GM12878 (cell line): Measurements from ENCODE around the gene TH. TPM values are rescaled to one million over a fixed set of nuclear protein-coding genes. Genes with fewer than 3 reads are reported as not detected.

ENCODE experiments used
- ATAC-seq: fragments of 200-7000 bp; cut with Tn5 transposase; 3 replicates; pipeline ENCODE4 v1.9.1; 2020; ENCODE audit warnings: mild to moderate bottlenecking, moderate library complexity
- BruUV-seq: library from RNA; stranded (reverse); fragments of 400-500 nt; replicated peaks from 2 replicates; lab custom pipeline; 2021; lab: Mats Ljungman, UMichigan
- CTCF ChIA-PET: fragments of 300-600 bp; sonication (Branson Sonifier 250); formaldehyde crosslinking; extraction: SDS; loops from one replicate; lab custom pipeline; 2021; ENCODE audit warnings: inconsistent platforms; lab: Yijun Ruan, JAX
- POLR2A ChIA-PET: fragments of 350-600 bp; formaldehyde crosslinking; extraction: SDS; loops from one replicate; lab custom pipeline; 2021; ENCODE audit warnings: inconsistent platforms; lab: Charles Lee
- RAD21 ChIA-PET: fragments of 300-600 bp; sonication (Branson Sonifier 250); formaldehyde crosslinking; loops from one replicate; lab custom pipeline; 2023; ENCODE audit warnings: antibody characterized with exemption; ENCODE audit not compliant: unreplicated experiment; lab: Charles Lee
- SMC1A ChIA-PET: fragments of 300-600 bp; sonication (Branson Sonifier 250); formaldehyde crosslinking; loops from one replicate; lab custom pipeline; 2023; ENCODE audit not compliant: unreplicated experiment, uncharacterized antibody; lab: Charles Lee
- DNase-seq: peaks from one replicate; pipeline ENCODE4 v3.0.0-alpha.2; 2011; ENCODE audit warnings: low read depth, low spot score
- FAIRE-seq: peaks from 3 replicates; lab custom pipeline; 2011; peaks lifted over from hg19 to GRCh38; lab: Jason Lieb, UNC
- H2AFZ ChIP-seq: 2 replicates; pipeline ENCODE4 v1.6.0; 2011; ENCODE audit warnings: low read depth, low read length, control low read depth; ENCODE audit not compliant: control insufficient read depth
- H3K27ac ChIP-seq: 2 replicates; pipeline ENCODE4 v1.5.1; 2011; ENCODE audit warnings: control low read depth; ENCODE audit not compliant: control insufficient read depth, insufficient read depth
- H3K27me3 ChIP-seq, 2 experiments: replicated peaks in 1 of 2; 2 replicates each; pipeline versions ENCODE4 v1.6.0 to v1.6.1; 2011; ENCODE audit warnings: low read length in 1 of 2; ENCODE audit not compliant: control insufficient read depth in 2 of 2, insufficient read depth in 2 of 2
- H3K36me3 ChIP-seq, 2 experiments: 2 replicates each; pipeline ENCODE4 v1.5.1; 2011; ENCODE audit warnings: low read length in 1 of 2; ENCODE audit not compliant: control insufficient read depth in 2 of 2, insufficient read depth in 2 of 2
- H3K4me1 ChIP-seq: 2 replicates; pipeline ENCODE4 v1.6.1; 2011; ENCODE audit warnings: mild to moderate bottlenecking, low read length, moderate library complexity, mixed read lengths; ENCODE audit not compliant: control insufficient read depth, insufficient read depth
- H3K4me2 ChIP-seq: 2 replicates; pipeline ENCODE4 v1.6.0; 2011; ENCODE audit warnings: control low read depth; ENCODE audit not compliant: control insufficient read depth, insufficient read depth
- H3K4me3 ChIP-seq: fragments of 200-600 bp; sonication (generic); 2 replicates; pipeline ENCODE4 v1.5.1; 2016
- H3K79me2 ChIP-seq: 2 replicates; pipeline ENCODE4 v1.6.0; 2011; ENCODE audit warnings: low read length; ENCODE audit not compliant: control insufficient read depth, insufficient read depth
- H3K9ac ChIP-seq: 2 replicates; pipeline ENCODE4 v1.8.0; 2011; ENCODE audit warnings: low read length, control low read depth, mixed read lengths; ENCODE audit not compliant: control insufficient read depth, insufficient read depth
- H3K9me3 ChIP-seq: replicated peaks from 3 replicates; pipeline ENCODE4 v1.5.1; 2011; ENCODE audit warnings: mild to moderate bottlenecking, low read length; ENCODE audit not compliant: control insufficient read depth, insufficient read depth
- H4K20me1 ChIP-seq: 2 replicates; pipeline ENCODE4 v1.6.0; 2011; ENCODE audit not compliant: control insufficient read depth, insufficient read depth
- BCL11A ChIP-seq: IDR thresholded peaks from 2 replicates; pipeline ENCODE4 v1.6.1; 2011; ENCODE audit warnings: low read depth, low read length
- CBX3 ChIP-seq: fragments of 200-600 bp; sonication (generic); IDR thresholded peaks from 2 replicates; pipeline ENCODE4 v1.6.1; 2016; ENCODE audit warnings: low read depth, borderline replicate concordance
- E2F4 ChIP-seq: IDR thresholded peaks from 2 replicates; pipeline ENCODE4 v1.6.1; 2012; ENCODE audit warnings: low read depth, low read length, improper control_type of control experiment
- EP300 ChIP-seq, 2 experiments: fragments of 150-350 bp in 1 of 2; IDR thresholded peaks; 2 replicates each; pipeline ENCODE4 v1.6.1; 2011 to 2012; ENCODE audit warnings: low read depth in 2 of 2, low read length in 2 of 2, borderline replicate concordance in 1 of 2, improper control_type of control experiment in 1 of 2, inconsistent platforms in 1 of 2; ENCODE audit not compliant: control insufficient read depth in 1 of 2
- HDAC2 ChIP-seq: fragments of 200-600 bp; sonication (generic); IDR thresholded peaks from 2 replicates; pipeline ENCODE4 v1.6.1; 2017
- HDAC6 ChIP-seq: fragments of 200-600 bp; sonication (generic); IDR thresholded peaks from one replicate; pipeline ENCODE4 v1.8.0; 2017; ENCODE audit warnings: antibody characterized with exemption; ENCODE audit not compliant: unreplicated experiment
- MXI1 ChIP-seq: fragments of 150-350 bp; IDR thresholded peaks from 2 replicates; pipeline ENCODE4 v1.6.1; 2011; ENCODE audit warnings: low read depth, mild to moderate bottlenecking, inconsistent platforms, low read length, improper control_type of control experiment
- RB1 ChIP-seq: fragments of 450-650 bp; formaldehyde crosslinking; IDR thresholded peaks from 2 replicates; pipeline ENCODE4 v1.6.1; 2017; ENCODE audit warnings: mild to moderate bottlenecking, borderline replicate concordance
- RBBP5 ChIP-seq: fragments of 200-600 bp; sonication (generic); conservative IDR thresholded peaks from 2 replicates; pipeline ENCODE4 v1.6.1; 2016
- SPI1 ChIP-seq: IDR thresholded peaks from 2 replicates; pipeline ENCODE4 v1.6.1; 2011; ENCODE audit warnings: low read depth, mild to moderate bottlenecking, low read length, moderate library complexity, borderline replicate concordance; ENCODE audit not compliant: insufficient read depth
- ZBTB4 ChIP-seq: fragments of 450-650 bp; formaldehyde crosslinking; IDR thresholded peaks from 2 replicates; pipeline ENCODE4 v1.4.0; 2022; ENCODE audit warnings: mild to moderate bottlenecking, moderate library complexity
- ZNF384 ChIP-seq: IDR thresholded peaks from 2 replicates; pipeline ENCODE4 v1.6.1; 2012; ENCODE audit warnings: low read depth, mild to moderate bottlenecking, low read length, improper control_type of control experiment, borderline replicate concordance
- ZNF592 ChIP-seq: fragments of 450-650 bp; IDR thresholded peaks from 2 replicates; pipeline ENCODE4 v1.6.1; 2017; ENCODE audit warnings: mild to moderate bottlenecking, moderate library complexity
- WGBS: methylation state at CpG from one replicate; pipeline ENCODE4 v1.1.6; 2016; ENCODE audit warnings: low lambda C conversion rate; ENCODE audit not compliant: insufficient replicate concordance, insufficient coverage; ENCODE audit errors: missing lambda C conversion rate; 5-methylcytosine and 5-hydroxymethylcytosine counted together
- in situ Hi-C: fragments of 300-500 bp; cut with MboI; formaldehyde crosslinking; loops from 9 replicates; pipeline ENCODE4 v1.14.3; 2018; ENCODE audit warnings: mixed read lengths
- intact Hi-C: fragments of 100-400 bp; cut with micrococcal nuclease; formaldehyde crosslinking; loops from one replicate; pipeline ENCODE4 v1.14.2; 2022; ENCODE audit not compliant: unreplicated experiment
- polyA plus RNA-seq, 11 experiments: library from polyadenylated mRNA; depleted of rRNA in 4 of 11; unstranded in 6 of 11; stranded (reverse) in 5 of 11; fragments of >200 nt; fragmentation: Nextera tagmentation in 4 of 11; fragmentation: Illumina TruSeq in 1 of 11; extraction: Ambion mirVana in 4 of 11; extraction: Trizol in 1 of 11; gene quantifications; 1 replicate in 1 of 11; 2 replicates in 10 of 11; pipeline versions ENCODE4 v1.2.1 to v1.2.3, GENCODE V29; 2011 to 2016; ENCODE audit warnings: inconsistent platforms in 2 of 11, missing spikeins in 2 of 11, low read depth in 1 of 11
- total RNA-seq, 4 experiments: library from RNA; depleted of rRNA in 3 of 4; stranded (reverse); fragments of >200 nt in 3 of 4; fragmentation: Illumina TruSeq in 1 of 4; extraction: Trizol in 1 of 4; gene quantifications; 2 replicates each; pipeline versions ENCODE4 v1.2.1 to v1.2.3, GENCODE V29; 2013 to 2021
- TF ChIP-seq, protein P1 (sequence below): fragments of 450-650 bp; IDR thresholded peaks from 2 replicates; pipeline ENCODE4 v1.6.1; 2017; ENCODE audit warnings: low read depth, mild to moderate bottlenecking, moderate library complexity

TH gene
- total and polyA plus RNA-seq, 10 of the 15 experiments (the other 5 are each of a cell fraction or from before 2014, with no cell fraction given), result not detected

DNA sequence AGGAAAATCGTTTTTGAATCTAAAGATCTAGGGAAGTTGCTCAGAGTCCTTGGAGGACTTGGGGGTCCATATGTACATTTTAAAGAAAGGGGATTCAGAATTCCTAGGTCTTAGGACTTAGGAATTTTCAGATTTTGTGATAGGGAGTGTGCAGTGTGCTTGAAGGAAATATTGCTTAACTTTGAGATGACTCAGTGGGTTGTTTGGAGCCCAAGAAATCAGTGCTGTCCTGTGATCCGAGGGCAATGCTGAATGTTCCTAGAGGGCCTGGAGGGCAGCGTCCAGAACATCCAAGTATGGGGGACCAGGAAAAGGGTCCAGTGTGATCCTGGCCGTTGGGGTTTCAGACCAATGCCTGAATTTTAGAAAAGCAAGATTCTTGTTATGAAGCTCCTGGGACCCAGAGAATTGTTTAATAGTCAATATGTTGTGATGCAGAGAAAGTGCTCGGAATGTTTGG lies 29.3 kb downstream of the TH start:
- intact Hi-C loops (no loop called here), in situ Hi-C loops (no loop called here)
- WGBS, result 0% methylated on average over 5 of the region's 5 CpGs
- BruUV-seq, result no TSS peak
- Histone ChIP-seq H3K9ac (no peak overlapping the region), H3K4me1 (no peaks in the 10 kb centered on the region), H3K4me2 (no peak overlapping the region), H3K27ac (no peak overlapping the region), H3K36me3 (no peaks in the 10 kb centered on the region), H3K27me3 (peaks cover 2 to 8% of the 10 kb centered on the region in 2 experiments; a peak in 3 of 4 replicates), H3K79me2 (no peaks in the 10 kb centered on the region), H2AFZ (no peak overlapping the region), H3K9me3 (no peaks in the 10 kb centered on the region), H4K20me1 (no peaks in the 10 kb centered on the region), H3K4me3 (no peak overlapping the region)
- CTCF ChIA-PET, result interaction anchor here (1.4 to 3.1 kb wide), 2 partner anchors 9 to 106 kb away, joined by 4 to 19 read pairs; no protein-coding TSS in a partner anchor
- SMC1A ChIA-PET, result interaction anchor here (0.6 to 1.3 kb wide), 3 partner anchors 8 to 9 kb away, joined by 3 to 7 read pairs (median 3); no protein-coding TSS in a partner anchor
- no peak for DNase-seq
- no peak for FAIRE-seq
- RAD21 ChIA-PET, result interaction anchor here (1.6 kb wide), 1 partner anchor 9 kb away, joined by 4 read pairs; no protein-coding TSS in a partner anchor
- no peak for ATAC-seq
- POLR2A ChIA-PET, result no interaction called here
- TF ChIP-seq ZNF592, result no peak
- TF ChIP-seq EP300 (IDR thresholded peaks at IDR 0.05; ENCODE audit: borderline replicate concordance in 1 of 2, control insufficient read depth in 1 of 2, low read depth in 2 of 2, low read length in 2 of 2), result no peak
- no peak for TF ChIP-seq SPI1
- TF ChIP-seq, protein P1, sequence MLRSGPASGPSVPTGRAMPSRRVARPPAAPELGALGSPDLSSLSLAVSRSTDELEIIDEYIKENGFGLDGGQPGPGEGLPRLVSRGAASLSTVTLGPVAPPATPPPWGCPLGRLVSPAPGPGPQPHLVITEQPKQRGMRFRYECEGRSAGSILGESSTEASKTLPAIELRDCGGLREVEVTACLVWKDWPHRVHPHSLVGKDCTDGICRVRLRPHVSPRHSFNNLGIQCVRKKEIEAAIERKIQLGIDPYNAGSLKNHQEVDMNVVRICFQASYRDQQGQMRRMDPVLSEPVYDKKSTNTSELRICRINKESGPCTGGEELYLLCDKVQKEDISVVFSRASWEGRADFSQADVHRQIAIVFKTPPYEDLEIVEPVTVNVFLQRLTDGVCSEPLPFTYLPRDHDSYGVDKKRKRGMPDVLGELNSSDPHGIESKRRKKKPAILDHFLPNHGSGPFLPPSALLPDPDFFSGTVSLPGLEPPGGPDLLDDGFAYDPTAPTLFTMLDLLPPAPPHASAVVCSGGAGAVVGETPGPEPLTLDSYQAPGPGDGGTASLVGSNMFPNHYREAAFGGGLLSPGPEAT, result no peak
- no peak for TF ChIP-seq CBX3
- TF ChIP-seq RBBP5, result no peak
- no peak for TF ChIP-seq RB1
- no peak for TF ChIP-seq ZBTB4 (CRISPR knock-in tag)
- no peak for TF ChIP-seq BCL11A
- no peak for TF ChIP-seq HDAC6
- no peak for TF ChIP-seq HDAC2
- TF ChIP-seq ZNF384, result no peak
- no peak for TF ChIP-seq E2F4
- no peak for TF ChIP-seq MXI1
